Calu3 (cell line): ENCODE results near the gene FKBP15. TPM values are rescaled to one million over a fixed set of nuclear protein-coding genes. Genes with fewer than 3 reads are reported as not detected.

Experiments used
- BruUV-seq: library from RNA; stranded (reverse); fragments of 400-500 nt; replicated peaks from 2 replicates; lab custom pipeline; 2021; lab: Mats Ljungman, UMichigan
- CTCF ChIA-PET: fragments of 300-600 bp; sonication (Branson Sonifier 250); formaldehyde crosslinking; loops from one replicate; lab custom pipeline; 2022; ENCODE audit warnings: antibody characterized with exemption; lab: Charles Lee
- DNase-seq: peaks from one replicate; pipeline ENCODE4 v3.0.0; 2022
- H3K27ac Mint-ChIP-seq: one replicate; pipeline ENCODE4 v1.8.0; 2022; ENCODE audit warnings: mixed read lengths; ENCODE audit not compliant: unreplicated experiment
- H3K27me3 Mint-ChIP-seq: one replicate; pipeline ENCODE4 v1.8.0; 2022; ENCODE audit warnings: mixed read lengths; ENCODE audit not compliant: unreplicated experiment
- H3K36me3 Mint-ChIP-seq: one replicate; pipeline ENCODE4 v1.8.0; 2022; ENCODE audit warnings: mild to moderate bottlenecking, moderate library complexity, mixed read lengths; ENCODE audit not compliant: insufficient read depth, unreplicated experiment
- H3K4me1 Mint-ChIP-seq: one replicate; pipeline ENCODE4 v1.8.0; 2022; ENCODE audit warnings: mild to moderate bottlenecking, low read depth, mixed read lengths; ENCODE audit not compliant: unreplicated experiment
- H3K4me3 Mint-ChIP-seq: one replicate; pipeline ENCODE4 v1.8.0; 2022; ENCODE audit warnings: mild to moderate bottlenecking, low read depth, moderate library complexity, mixed read lengths; ENCODE audit not compliant: unreplicated experiment
- H3K9me3 Mint-ChIP-seq: one replicate; pipeline ENCODE4 v1.8.0; 2022; ENCODE audit warnings: low read depth, mixed read lengths; ENCODE audit not compliant: unreplicated experiment
- CTCF ChIP-seq: fragments of 200-600 bp; IDR thresholded peaks from one replicate; pipeline ENCODE4 v1.8.0; 2022; ENCODE audit warnings: antibody characterized with exemption; ENCODE audit not compliant: unreplicated experiment
- intact Hi-C: fragments of 100-400 bp; cut with micrococcal nuclease; formaldehyde crosslinking; loops from one replicate; pipeline ENCODE4 v1.10.0; 2022; ENCODE audit not compliant: unreplicated experiment
- total RNA-seq: library from RNA; stranded (reverse); gene quantifications from 2 replicates; pipeline ENCODE4 v1.2.3, GENCODE V29; 2022

FKBP15 gene
- total RNA-seq, 1 experiment from 2014 or later: 19.2 TPM

- no peak for DNase-seq
- no peak overlapping the region for H3K27ac Mint-ChIP-seq
- CTCF ChIA-PET: no interaction called here
- BruUV-seq: no TSS peak
- no peaks in the 10 kb centered on the region for H3K9me3 Mint-ChIP-seq
- no peaks in the 10 kb centered on the region for H3K4me1 Mint-ChIP-seq
- no peaks in the 10 kb centered on the region for H3K27me3 Mint-ChIP-seq
- peaks cover 13% of the 10 kb centered on the region for H3K36me3 Mint-ChIP-seq
- TF ChIP-seq CTCF: no peak
- no peak overlapping the region for H3K4me3 Mint-ChIP-seq
- intact Hi-C loops: no loop called here
These were observed 43.8 kb downstream of the FKBP15 start for GRCh38 chr9:113177251-113177650.

GRCh38 chr9:113176803-113177202 lies 44.3 kb downstream of the FKBP15 start:
- TF ChIP-seq CTCF: no peak
- H3K27ac Mint-ChIP-seq: no peak overlapping the region
- H3K27me3 Mint-ChIP-seq: no peaks in the 10 kb centered on the region
- peaks cover 15% of the 10 kb centered on the region for H3K36me3 Mint-ChIP-seq
- DNase-seq: no peak
- H3K9me3 Mint-ChIP-seq: no peaks in the 10 kb centered on the region
- no peaks in the 10 kb centered on the region for H3K4me1 Mint-ChIP-seq
- BruUV-seq: no TSS peak
- intact Hi-C loops: no loop called here
- CTCF ChIA-PET: no interaction called here
- H3K4me3 Mint-ChIP-seq: no peak overlapping the region

GRCh38 chr9:113173341-113173740 lies 47.7 kb downstream of the FKBP15 start:
- H3K4me3 Mint-ChIP-seq: no peak overlapping the region
- DNase-seq: no peak
- H3K27me3 Mint-ChIP-seq: no peaks in the 10 kb centered on the region
- no peak for TF ChIP-seq CTCF
- CTCF ChIA-PET: no interaction called here
- BruUV-seq: no TSS peak
- H3K36me3 Mint-ChIP-seq: peaks cover 27% of the 10 kb centered on the region
- H3K4me1 Mint-ChIP-seq: no peaks in the 10 kb centered on the region
- no peaks in the 10 kb centered on the region for H3K9me3 Mint-ChIP-seq
- intact Hi-C loops: no loop called here
- no peak overlapping the region for H3K27ac Mint-ChIP-seq

- Mint-ChIP-seq H3K4me1 (no peaks in the 10 kb centered on the region), H3K36me3 (peaks cover 31% of the 10 kb centered on the region), H3K27me3 (no peaks in the 10 kb centered on the region), H3K27ac (no peak overlapping the region), H3K9me3 (no peaks in the 10 kb centered on the region), H3K4me3 (no peak overlapping the region)
- no TSS peak for BruUV-seq
- intact Hi-C loops: no loop called here
- no peak for DNase-seq
- no peak for TF ChIP-seq CTCF
- CTCF ChIA-PET: no interaction called here
These were observed 52.3 kb downstream of the FKBP15 start for GRCh38 chr9:113168809-113169208.

- H3K9me3 Mint-ChIP-seq: no peaks in the 10 kb centered on the region
- no peak for TF ChIP-seq CTCF
- H3K27me3 Mint-ChIP-seq: no peaks in the 10 kb centered on the region
- CTCF ChIA-PET: no interaction called here
- H3K27ac Mint-ChIP-seq: no peak overlapping the region
- intact Hi-C loops: no loop called here
- no peak overlapping the region for H3K4me3 Mint-ChIP-seq
- BruUV-seq: no TSS peak
- DNase-seq: no peak
- H3K4me1 Mint-ChIP-seq: no peaks in the 10 kb centered on the region
- peaks cover 16% of the 10 kb centered on the region for H3K36me3 Mint-ChIP-seq
These were observed 55.0 kb downstream of the FKBP15 start for GRCh38 chr9:113166039-113166438.
